SK-N-SH (cell line): ENCODE results near the gene CFAP107. TPM values are rescaled to one million over a fixed set of nuclear protein-coding genes. Genes with fewer than 3 reads are reported as not detected.

ENCODE experiments used
- CTCF ChIA-PET: fragments of 300-600, 350-600 bp; formaldehyde crosslinking; extraction: SDS; loops from one replicate; lab custom pipeline; 2021; lab: Yijun Ruan, JAX
- POLR2A ChIA-PET: fragments of 350-600 bp; sonication (Branson Sonifier 250); formaldehyde crosslinking; extraction: SDS; loops from one replicate; lab custom pipeline; 2020; ENCODE audit warnings: antibody characterized with exemption, inconsistent platforms; lab: Yijun Ruan, JAX
- DNase-seq: peaks from one replicate; pipeline ENCODE4 v3.0.0; 2012
- H2AFZ ChIP-seq: fragments of 200-600 bp; sonication (generic); 2 replicates; pipeline ENCODE4 v1.8.1; 2016; ENCODE audit warnings: antibody characterized with exemption, mild to moderate bottlenecking, low read depth
- H3F3A ChIP-seq: fragments of 200-600 bp; sonication (generic); replicated peaks from 2 replicates; pipeline ENCODE3; 2016; ENCODE audit warnings: antibody characterized with exemption, mild to moderate bottlenecking; ENCODE audit not compliant: insufficient read depth
- H3K27ac ChIP-seq, 2 experiments: fragments of 200-500 bp in 1 of 2; fragments of 200-600 bp in 1 of 2; sonication (Bioruptor generic) in 1 of 2; sonication (generic), shearing (Covaris generic) in 1 of 2; 2 replicates each; pipeline versions ENCODE4 v1.5.1 to v1.6.1; 2014 to 2016; ENCODE audit warnings: low read depth in 2 of 2, inconsistent platforms in 1 of 2, low read length in 1 of 2, mild to moderate bottlenecking in 1 of 2, mixed read lengths in 1 of 2
- H3K27me3 ChIP-seq: fragments of 200-600 bp; sonication (generic), shearing (Covaris generic); 2 replicates; pipeline ENCODE4 v1.6.1; 2016; ENCODE audit warnings: mixed run types; ENCODE audit not compliant: insufficient read depth
- H3K36me3 ChIP-seq, 2 experiments: fragments of 200-500 bp in 1 of 2; fragments of 200-600 bp in 1 of 2; sonication (Bioruptor generic) in 1 of 2; sonication (generic) in 1 of 2; replicated peaks in 1 of 2; 2 replicates each; pipeline versions ENCODE3 to v1.5.1; 2014 to 2016; ENCODE audit warnings: low read length in 1 of 2, mild to moderate bottlenecking in 1 of 2; ENCODE audit not compliant: insufficient read depth in 2 of 2, control insufficient read depth in 1 of 2
- H3K4me1 ChIP-seq, 2 experiments: fragments of 200-500 bp in 1 of 2; fragments of 200-600 bp in 1 of 2; sonication (Bioruptor generic) in 1 of 2; sonication (generic), shearing (Covaris generic) in 1 of 2; 2 replicates each; pipeline versions ENCODE4 v1.5.1 to v1.6.1; 2014 to 2016; ENCODE audit warnings: low read depth in 1 of 2, low read length in 1 of 2, mixed run types in 1 of 2; ENCODE audit not compliant: insufficient read depth in 2 of 2, control insufficient read depth in 1 of 2
- H3K4me2 ChIP-seq: fragments of 200-600 bp; sonication (generic), shearing (Covaris generic); 2 replicates; pipeline ENCODE4 v1.6.1; 2017; ENCODE audit warnings: mixed run types
- H3K4me3 ChIP-seq, 2 experiments: fragments of 200-500 bp in 1 of 2; fragments of 200-600 bp in 1 of 2; sonication (Bioruptor generic) in 1 of 2; sonication (generic), shearing (Covaris generic) in 1 of 2; 2 replicates each; pipeline versions ENCODE4 v1.5.1 to v1.8.1; 2014 to 2016; ENCODE audit warnings: low read depth in 2 of 2, inconsistent platforms in 1 of 2, low read length in 1 of 2, mild to moderate bottlenecking in 1 of 2, mixed read lengths in 1 of 2, moderate library complexity in 1 of 2
- H3K79me2 ChIP-seq: fragments of 200-600 bp; sonication (generic); 2 replicates; pipeline ENCODE4 v1.8.1; 2017; ENCODE audit warnings: mild to moderate bottlenecking; ENCODE audit not compliant: insufficient read depth
- H3K9ac ChIP-seq: fragments of 200-600 bp; sonication (generic); 2 replicates; pipeline ENCODE4 v1.6.1; 2017; ENCODE audit warnings: mixed run types
- H3K9me2 ChIP-seq: fragments of 200-600 bp; sonication (generic); 2 replicates; pipeline ENCODE4 v1.6.1; 2017; ENCODE audit warnings: mixed run types
- H3K9me3 ChIP-seq: fragments of 200-600 bp; sonication (generic); 2 replicates; pipeline ENCODE4 v1.6.1; 2017; ENCODE audit warnings: mixed run types, mild to moderate bottlenecking, moderate library complexity
- H4K20me1 ChIP-seq: fragments of 200-600 bp; sonication (generic); 2 replicates; pipeline ENCODE4 v1.6.1; 2017; ENCODE audit warnings: mild to moderate bottlenecking, mixed run types; ENCODE audit not compliant: insufficient read depth
- CHD2 ChIP-seq: fragments of 150-350 bp; IDR thresholded peaks from 2 replicates; pipeline ENCODE4 v1.6.1; 2018; ENCODE audit warnings: low read length; ENCODE audit not compliant: partially characterized antibody
- GATA2 ChIP-seq: sonication (generic); formaldehyde crosslinking; IDR thresholded peaks from 2 replicates; pipeline ENCODE4 v1.5.0; 2020; ENCODE audit warnings: mild to moderate bottlenecking, missing genetic modification reagents
- IRF3 ChIP-seq: fragments of 150-350 bp; IDR thresholded peaks from 2 replicates; pipeline ENCODE4 v1.6.1; 2016; ENCODE audit warnings: mild to moderate bottlenecking, low read depth, low read length
- JUND ChIP-seq: IDR thresholded peaks from 2 replicates; pipeline ENCODE4 v1.4.0; 2012
- MAX ChIP-seq: IDR thresholded peaks from 2 replicates; pipeline ENCODE4 v1.4.0; 2012; ENCODE audit warnings: low read depth
- MEF2A ChIP-seq: IDR thresholded peaks from 2 replicates; pipeline ENCODE4 v1.4.0; 2012; ENCODE audit warnings: low read depth, borderline replicate concordance
- MXI1 ChIP-seq: IDR thresholded peaks from 2 replicates; pipeline ENCODE4 v1.6.1; 2012; ENCODE audit warnings: mild to moderate bottlenecking, low read depth, low read length, improper control_type of control experiment
- NFIC ChIP-seq: IDR thresholded peaks from 2 replicates; pipeline ENCODE4 v1.4.0; 2012; ENCODE audit warnings: borderline replicate concordance
- NRF1 ChIP-seq: IDR thresholded peaks from 2 replicates; pipeline ENCODE4 v1.6.1; 2012; ENCODE audit warnings: low read depth, mild to moderate bottlenecking, low read length
- PBX3 ChIP-seq: IDR thresholded peaks from 2 replicates; pipeline ENCODE4; 2012
- POLR2AphosphoS5 ChIP-seq: IDR thresholded peaks from 2 replicates; pipeline ENCODE4 v1.6.1; 2012; ENCODE audit warnings: low read depth, low read length
- RCOR1 ChIP-seq: fragments of 150-350 bp; IDR thresholded peaks from 2 replicates; pipeline ENCODE4 v1.6.1; 2017; ENCODE audit warnings: antibody characterized with exemption, low read length
- RFX5 ChIP-seq: IDR thresholded peaks from 2 replicates; pipeline ENCODE4 v1.6.1; 2012; ENCODE audit warnings: mild to moderate bottlenecking, improper control_type of control experiment, low read length
- SIN3A ChIP-seq: IDR thresholded peaks from 2 replicates; pipeline ENCODE4 v1.6.1; 2012; ENCODE audit warnings: low read depth, mild to moderate bottlenecking, low read length, moderate library complexity, borderline replicate concordance
- SMC3 ChIP-seq: IDR thresholded peaks from 2 replicates; pipeline ENCODE4 v1.6.1; 2012; ENCODE audit warnings: low read depth, low read length, improper control_type of control experiment
- TCF12 ChIP-seq: IDR thresholded peaks from 2 replicates; pipeline ENCODE4 v1.4.0; 2012
- WGBS: methylation state at CpG from one replicate; pipeline ENCODE4 v1.1.6; 2017; ENCODE audit warnings: low lambda C conversion rate; 5-methylcytosine and 5-hydroxymethylcytosine counted together
- polyA plus RNA-seq, 3 experiments: library from polyadenylated mRNA; depleted of rRNA; stranded (reverse); fragments of >200 nt; gene quantifications; 2 replicates each; pipeline ENCODE4 v1.2.3, GENCODE V29; 2012

Gene CFAP107
- polyA plus RNA-seq, 1 of the 3 experiments (the other 2 are of a cell fraction) = not detected

GRCh38 chr1:12734651-12735050, 11.3 kb upstream of the CFAP107 start:
- CTCF ChIA-PET = no interaction called here
- Histone ChIP-seq H3K4me2 (no peak overlapping the region), H3K9ac (no peak overlapping the region), H3K9me2 (no peaks in the 10 kb centered on the region), H3K27ac (no peak overlapping the region), H2AFZ (no peak overlapping the region), H3K4me1 (no peaks in the 10 kb centered on the region), H3K27me3 (no peaks in the 10 kb centered on the region), H3F3A (no peaks in the 10 kb centered on the region), H3K79me2 (no peaks in the 10 kb centered on the region), H3K4me3 (no peak overlapping the region), H4K20me1 (no peaks in the 10 kb centered on the region), H3K36me3 (no peaks in the 10 kb centered on the region), H3K9me3 (no peaks in the 10 kb centered on the region)
- no peak for DNase-seq
- TF ChIP-seq MEF2A (no peak), GATA2 (CRISPR knock-in tag) (peak; percentile 20; the same call in 1 of the 2 replicates)
- POLR2A ChIA-PET = no interaction called here
- 2% methylated on average over 3 of the region's 3 CpGs for WGBS

- TF ChIP-seq TCF12 = no peak
- no peak for TF ChIP-seq MAX
- no peak for TF ChIP-seq IRF3
- TF ChIP-seq POLR2AphosphoS5 = no peak
- no peak for TF ChIP-seq PBX3
- no peak for TF ChIP-seq NRF1
- TF ChIP-seq SMC3 = no peak
- no peak for TF ChIP-seq RCOR1
- no peak for TF ChIP-seq GATA2 (CRISPR knock-in tag)
- no peak for TF ChIP-seq SIN3A
- no peak for TF ChIP-seq CHD2
- no peak for TF ChIP-seq RFX5
- TF ChIP-seq JUND = no peak
- no peak for TF ChIP-seq MXI1
- TF ChIP-seq NFIC = no peak
- H3K27me3 ChIP-seq = no peaks in the 10 kb centered on the region
- no peak overlapping the region for H2AFZ ChIP-seq
- no peaks in the 10 kb centered on the region for H4K20me1 ChIP-seq
- H3K9ac ChIP-seq = no peak overlapping the region
- H3K79me2 ChIP-seq = no peaks in the 10 kb centered on the region
- no peaks in the 10 kb centered on the region for H3F3A ChIP-seq
- H3K9me3 ChIP-seq = no peaks in the 10 kb centered on the region
- no peak for DNase-seq
- H3K9me2 ChIP-seq = no peaks in the 10 kb centered on the region
- H3K4me2 ChIP-seq = no peak overlapping the region
- no peak overlapping the region for H3K27ac ChIP-seq
- no peak overlapping the region for H3K4me3 ChIP-seq
- ChIA-PET CTCF (no interaction called here), POLR2A (no interaction called here)
- H3K4me1 ChIP-seq = no peaks in the 10 kb centered on the region
- H3K36me3 ChIP-seq = no peaks in the 10 kb centered on the region
- 0% methylated on average over 1 of the region's 1 CpG for WGBS
These were observed 7.1 kb upstream of the CFAP107 start for GRCh38 chr1:12738934-12739333.
